HepG2 (cell line): ENCODE data around the gene PPP1CA. TPM values are rescaled to one million over a fixed set of nuclear protein-coding genes. Genes with fewer than 3 reads are reported as not detected.

Source experiments
- ATAC-seq: fragments of 200-7000 bp; cut with Tn5 transposase; 3 replicates; pipeline ENCODE4 v1.9.1; 2020; ENCODE audit warnings: mild to moderate bottlenecking, moderate library complexity
- BruUV-seq: library from RNA; stranded (reverse); fragments of 400-500 nt; replicated peaks from 2 replicates; lab custom pipeline; 2021; lab: Mats Ljungman, UMichigan
- CTCF ChIA-PET: fragments of 300-600 bp; formaldehyde crosslinking; extraction: SDS; loops from one replicate; lab custom pipeline; 2021; ENCODE audit warnings: low total read pairs, inconsistent platforms, low intra/inter-chr PET ratio; lab: Yijun Ruan, JAX
- POLR2A ChIA-PET: fragments of 350-600 bp; sonication (Branson Sonifier 250); formaldehyde crosslinking; loops from one replicate; lab custom pipeline; 2020; ENCODE audit warnings: antibody characterized with exemption, inconsistent platforms; lab: Yijun Ruan, JAX
- DNase-seq: peaks from one replicate; pipeline ENCODE4 v3.0.0-alpha.2; 2015; ENCODE audit warnings: low spot score
- FAIRE-seq: peaks from 3 replicates; lab custom pipeline; 2011; peaks lifted over from hg19 to GRCh38; lab: Jason Lieb, UNC
- H2AFZ ChIP-seq: one replicate; pipeline ENCODE4 v1.6.1; 2011; ENCODE audit warnings: low read length, inconsistent platforms
- H3K27ac ChIP-seq: fragments of 300-600 bp; 3 replicates; pipeline ENCODE4 v1.8.0; 2011; ENCODE audit warnings: mixed run types, mild to moderate bottlenecking, mixed read lengths, low read length, inconsistent platforms; ENCODE audit not compliant: insufficient read depth; ENCODE audit errors: extremely low read length
- H3K27me3 ChIP-seq, 2 experiments: fragments of 200-600 bp in 1 of 2; 2 replicates in 1 of 2; 3 replicates in 1 of 2; pipeline versions ENCODE4 v1.6.0 to v1.8.0; 2011; ENCODE audit warnings: low read length in 2 of 2, mild to moderate bottlenecking in 2 of 2, moderate library complexity in 2 of 2, inconsistent platforms in 1 of 2; ENCODE audit not compliant: insufficient read depth in 2 of 2, control insufficient read depth in 1 of 2
- H3K36me3 ChIP-seq, 2 experiments: fragments of 200-600 bp in 1 of 2; replicated peaks in 1 of 2; 2 replicates in 1 of 2; 3 replicates in 1 of 2; pipeline versions ENCODE4 v1.5.1 to v1.8.0; 2011; ENCODE audit warnings: low read length in 2 of 2, inconsistent platforms in 1 of 2; ENCODE audit not compliant: insufficient read depth in 2 of 2, control insufficient read depth in 1 of 2
- H3K4me1 ChIP-seq: 2 replicates; pipeline ENCODE4 v1.5.1; 2012; ENCODE audit warnings: low read length, inconsistent platforms; ENCODE audit not compliant: insufficient read depth
- H3K4me2 ChIP-seq: 2 replicates; pipeline ENCODE4 v1.6.0; 2011; ENCODE audit warnings: low read depth, low read length, inconsistent platforms
- H3K4me3 ChIP-seq, 3 experiments: fragments of 200-600 bp in 1 of 3; sonication (generic), shearing (Covaris generic) in 1 of 3; replicated peaks in 1 of 3; 2 replicates each; pipeline ENCODE4 v1.5.1; 2011 to 2016; ENCODE audit warnings: low read length in 3 of 3, inconsistent platforms in 2 of 3, low read depth in 2 of 3, mild to moderate bottlenecking in 2 of 3, control low read depth in 1 of 3, mixed read lengths in 1 of 3; ENCODE audit not compliant: insufficient read depth in 1 of 3
- H3K79me2 ChIP-seq: one replicate; pipeline ENCODE4 v1.6.1; 2011; ENCODE audit warnings: low read length, inconsistent platforms; ENCODE audit not compliant: insufficient read depth
- H3K9ac ChIP-seq: 2 replicates; pipeline ENCODE4 v1.6.0; 2011; ENCODE audit warnings: mild to moderate bottlenecking, low read depth, low read length, inconsistent platforms; ENCODE audit not compliant: insufficient read depth
- H3K9me3 ChIP-seq: 2 replicates; pipeline ENCODE4 v1.5.1; 2012; ENCODE audit warnings: mild to moderate bottlenecking, low read length
- H4K20me1 ChIP-seq: 2 replicates; pipeline ENCODE4 v1.6.0; 2011; ENCODE audit warnings: inconsistent platforms, mild to moderate bottlenecking, low read length, moderate library complexity; ENCODE audit not compliant: insufficient read depth
- BORCS8-MEF2B ChIP-seq: sonication (generic); formaldehyde crosslinking; IDR thresholded peaks from 2 replicates; pipeline ENCODE4 v1.8.0; 2022; ENCODE audit warnings: mild to moderate bottlenecking, missing genetic modification reagents
- CREB1 ChIP-seq, 2 experiments: fragments of 450-650 bp in 1 of 2; IDR thresholded peaks; 2 replicates each; pipeline ENCODE4 v1.6.1; 2016 to 2017; ENCODE audit warnings: control low read depth in 1 of 2, mild to moderate bottlenecking in 1 of 2, missing compliant biosample characterization in 1 of 2, missing genetic modification characterization in 1 of 2
- E2F1 ChIP-seq: sonication (generic); formaldehyde crosslinking; IDR thresholded peaks from 2 replicates; pipeline ENCODE4 v1.5.0; 2020; ENCODE audit warnings: missing genetic modification reagents
- FIP1L1 ChIP-seq: fragments of 200-400 bp; formaldehyde crosslinking; IDR thresholded peaks from 2 replicates; pipeline ENCODE4 v1.6.1; 2018; ENCODE audit warnings: low read depth, mild to moderate bottlenecking, low read length, moderate library complexity, borderline replicate concordance; ENCODE audit not compliant: insufficient read depth
- FOXP1 ChIP-seq, 2 experiments: fragments of 450-650 bp in 1 of 2; IDR thresholded peaks; 2 replicates each; pipeline ENCODE4 v1.6.1; 2017 to 2018; ENCODE audit warnings: antibody characterized with exemption in 1 of 2
- HDAC1 ChIP-seq: sonication (generic); formaldehyde crosslinking; IDR thresholded peaks from 2 replicates; pipeline ENCODE4 v1.5.1; 2020; ENCODE audit warnings: mild to moderate bottlenecking, missing genetic modification reagents
- HNRNPK ChIP-seq: fragments of 200-400 bp; formaldehyde crosslinking; IDR thresholded peaks from 2 replicates; pipeline ENCODE4 v1.6.1; 2018; ENCODE audit warnings: low read length, low read depth, moderate library complexity, mild to moderate bottlenecking; ENCODE audit not compliant: poor library complexity, severe bottlenecking
- HNRNPUL1 ChIP-seq: fragments of 200-400 bp; formaldehyde crosslinking; IDR thresholded peaks from 2 replicates; pipeline ENCODE4 v1.6.1; 2017; ENCODE audit warnings: low read depth, mild to moderate bottlenecking, low read length, moderate library complexity
- HOXD1 ChIP-seq: sonication (generic); formaldehyde crosslinking; IDR thresholded peaks from 2 replicates; pipeline ENCODE4 v1.5.0; 2020; ENCODE audit warnings: missing genetic modification reagents
- RARA ChIP-seq: IDR thresholded peaks from 2 replicates; pipeline ENCODE4 v1.6.1; 2016; ENCODE audit warnings: missing genetic modification reagents, missing compliant biosample characterization
- RBAK ChIP-seq: sonication (generic); formaldehyde crosslinking; IDR thresholded peaks from 2 replicates; pipeline ENCODE4 v1.5.1; 2020; ENCODE audit warnings: mild to moderate bottlenecking, missing genetic modification reagents
- SUZ12 ChIP-seq: fragments of 150-350 bp; IDR thresholded peaks from 2 replicates; pipeline ENCODE4 v1.6.1; 2014; ENCODE audit warnings: low read depth, low read length
- ZKSCAN1 ChIP-seq: fragments of 150-350 bp; IDR thresholded peaks from 2 replicates; pipeline ENCODE4 v1.6.1; 2014; ENCODE audit warnings: low read length
- ZMYM2 ChIP-seq: sonication (generic); formaldehyde crosslinking; IDR thresholded peaks from 2 replicates; pipeline ENCODE4 v1.8.0; 2022; ENCODE audit warnings: mild to moderate bottlenecking, missing genetic modification reagents
- ZNF224 ChIP-seq: sonication (generic); formaldehyde crosslinking; IDR thresholded peaks from 2 replicates; pipeline ENCODE4 v1.5.0; 2020; ENCODE audit warnings: mild to moderate bottlenecking, missing genetic modification reagents
- WGBS: methylation state at CpG from one replicate; pipeline ENCODE4 v1.1.6; 2017; ENCODE audit warnings: low lambda C conversion rate; 5-methylcytosine and 5-hydroxymethylcytosine counted together
- in situ Hi-C: cut with HindIII; loops from 2 replicates; pipeline ENCODE4 v1.10.0; 2017; ENCODE audit warnings: low pct_unique_long_range_greater_than_20kb; ENCODE audit not compliant: extremely low pct_ligation_motif_present
- intact Hi-C: fragments of 100-400 bp; cut with micrococcal nuclease; formaldehyde crosslinking; loops from one replicate; pipeline ENCODE4 v1.10.0; 2022; ENCODE audit not compliant: unreplicated experiment
- polyA plus RNA-seq, 8 experiments: library from polyadenylated mRNA; depleted of rRNA in 3 of 8; stranded (reverse) in 7 of 8; unstranded in 1 of 8; fragments of >200 nt; fragmentation: Illumina TruSeq in 4 of 8; extraction: Trizol in 4 of 8; gene quantifications; 2 replicates each; pipeline versions ENCODE4 v1.2.1 to v1.2.3, GENCODE V29; 2011 to 2016; ENCODE audit warnings: low read depth in 4 of 8, missing spikeins in 1 of 8, mixed read lengths in 1 of 8; ENCODE audit not compliant: insufficient read depth in 1 of 8
- total RNA-seq, 5 experiments: library from RNA; depleted of rRNA; stranded (reverse); fragments of >200 nt; fragmentation: Illumina TruSeq; extraction: Trizol; gene quantifications; 2 replicates each; pipeline ENCODE4 v1.2.3, GENCODE V29; 2016; ENCODE audit warnings: low read depth in 1 of 5
- TF ChIP-seq, protein P1 (sequence below): sonication (generic); formaldehyde crosslinking; IDR thresholded peaks from 2 replicates; pipeline ENCODE4 v1.4.0; 2020; ENCODE audit warnings: missing genetic modification reagents
- TF ChIP-seq, protein P2 (sequence below): sonication (generic); formaldehyde crosslinking; IDR thresholded peaks from 2 replicates; pipeline ENCODE4 v1.9.0; 2021; ENCODE audit warnings: missing genetic modification reagents, mild to moderate bottlenecking, borderline replicate concordance

The PPP1CA gene
- total and polyA plus RNA-seq, 2 of the 13 experiments (the other 11 are each of a cell fraction or from before 2014, with no cell fraction given), result 149 to 170 TPM

- TF ChIP-seq, protein P1, sequence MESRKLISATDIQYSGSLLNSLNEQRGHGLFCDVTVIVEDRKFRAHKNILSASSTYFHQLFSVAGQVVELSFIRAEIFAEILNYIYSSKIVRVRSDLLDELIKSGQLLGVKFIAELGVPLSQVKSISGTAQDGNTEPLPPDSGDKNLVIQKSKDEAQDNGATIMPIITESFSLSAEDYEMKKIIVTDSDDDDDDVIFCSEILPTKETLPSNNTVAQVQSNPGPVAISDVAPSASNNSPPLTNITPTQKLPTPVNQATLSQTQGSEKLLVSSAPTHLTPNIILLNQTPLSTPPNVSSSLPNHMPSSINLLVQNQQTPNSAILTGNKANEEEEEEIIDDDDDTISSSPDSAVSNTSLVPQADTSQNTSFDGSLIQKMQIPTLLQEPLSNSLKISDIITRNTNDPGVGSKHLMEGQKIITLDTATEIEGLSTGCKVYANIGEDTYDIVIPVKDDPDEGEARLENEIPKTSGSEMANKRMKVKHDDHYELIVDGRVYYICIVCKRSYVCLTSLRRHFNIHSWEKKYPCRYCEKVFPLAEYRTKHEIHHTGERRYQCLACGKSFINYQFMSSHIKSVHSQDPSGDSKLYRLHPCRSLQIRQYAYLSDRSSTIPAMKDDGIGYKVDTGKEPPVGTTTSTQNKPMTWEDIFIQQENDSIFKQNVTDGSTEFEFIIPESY (CRISPR knock-in tag), result peak; percentile 49; the same call in 1 of the 2 replicates
- peak; percentile 72 for TF ChIP-seq RARA (CRISPR knock-in tag)
- TF ChIP-seq ZNF224, result peak; percentile 32; the same call in 1 of the 2 replicates
Observed at GRCh38 chr11:67402192-67402839, 658 bp upstream of the PPP1CA start (continued).

GRCh38 chr11:67400942-67401494 lies 640 bp downstream of the PPP1CA start:
- intact Hi-C loops, result no loop called here
- FAIRE-seq (no peak), ATAC-seq (no peak; the same call in 1 of the 3 replicates), DNase-seq (no peak)
- Histone ChIP-seq H3K4me2 (peak overlapping the region; percentile 88), H3K36me3 (peaks cover 16 to 21% of the 10 kb centered on the region in 2 experiments; a peak in 4 of 5 replicates), H3K27me3 (no peaks in the 10 kb centered on the region), H3K9me3 (no peaks in the 10 kb centered on the region), H3K27ac (peak overlapping the region; percentile 84), H3K4me3 (peak overlapping the region; percentile 77 to 98 (median 94)), H4K20me1 (peaks cover 3% of the 10 kb centered on the region; the same call in 1 of the 2 replicates), H3K9ac (peak overlapping the region; percentile 93), H2AFZ (no peak overlapping the region), H3K4me1 (peaks cover 53% of the 10 kb centered on the region), H3K79me2 (peaks cover 14% of the 10 kb centered on the region)
- 0% methylated on average over 6 of the region's 27 CpGs for WGBS
- in situ Hi-C loops, result loop anchor here (5.0 kb wide), 2 partner anchors 66 to 106 kb away; partner anchors contain the start of genes CDK2AP2, PITPNM1 and TMEM134
- CTCF ChIA-PET, result interaction anchor here (1.0 kb wide), 2 partner anchors 82 to 105 kb away, joined by 3 to 6 read pairs; partner anchors contain the start of genes AIP and PITPNM1
- POLR2A ChIA-PET, result interaction anchor here (0.7 to 6.2 kb wide), 20 partner anchors 8 to 229 kb away, joined by 3 to 81 read pairs (median 7); partner anchors contain the start of genes AIP, ANKRD13D, CLCF1 and CORO1B
- TSS peak; percentile 55 for BruUV-seq
- TF ChIP-seq ZMYM2 (CRISPR knock-in tag) (no peak), FIP1L1 (no peak), HOXD1 (CRISPR knock-in tag) (no peak), BORCS8-MEF2B (no peak), HNRNPUL1 (no peak), HNRNPK (no peak), HDAC1 (0 out of 2 replicates have a peak, but pooled peaks have one; percentile 41), RBAK (no peak), E2F1 (CRISPR knock-in tag) (no peak), ZKSCAN1 (no peak), SUZ12 (no peak), FOXP1 (IDR thresholded peaks at IDR 0.05) (no peak), FOXP1 (CRISPR knock-in tag; IDR thresholded peaks at IDR 0.05) (no peak), CREB1 (IDR thresholded peaks at IDR 0.05) (no peak), CREB1 (CRISPR knock-in tag; IDR thresholded peaks at IDR 0.05) (no peak)
- TF ChIP-seq, protein P2, sequence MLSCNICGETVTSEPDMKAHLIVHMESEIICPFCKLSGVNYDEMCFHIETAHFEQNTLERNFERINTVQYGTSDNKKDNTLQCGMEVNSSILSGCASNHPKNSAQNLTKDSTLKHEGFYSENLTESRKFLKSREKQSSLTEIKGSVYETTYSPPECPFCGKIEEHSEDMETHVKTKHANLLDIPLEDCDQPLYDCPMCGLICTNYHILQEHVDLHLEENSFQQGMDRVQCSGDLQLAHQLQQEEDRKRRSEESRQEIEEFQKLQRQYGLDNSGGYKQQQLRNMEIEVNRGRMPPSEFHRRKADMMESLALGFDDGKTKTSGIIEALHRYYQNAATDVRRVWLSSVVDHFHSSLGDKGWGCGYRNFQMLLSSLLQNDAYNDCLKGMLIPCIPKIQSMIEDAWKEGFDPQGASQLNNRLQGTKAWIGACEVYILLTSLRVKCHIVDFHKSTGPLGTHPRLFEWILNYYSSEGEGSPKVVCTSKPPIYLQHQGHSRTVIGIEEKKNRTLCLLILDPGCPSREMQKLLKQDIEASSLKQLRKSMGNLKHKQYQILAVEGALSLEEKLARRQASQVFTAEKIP (CRISPR knock-in tag), result no peak
